GM13977 (cell line): ENCODE results near the gene ECSIT.
"Not testable (repeated sequence)": the region's sequence is repeated elsewhere in the genome, so short reads cannot be mapped to it uniquely, and the experiment has no call there.

Experiments used
- DNase-seq: peaks from one replicate; pipeline ENCODE4 v3.0.0; 2012; ENCODE audit warnings: low spot score
- CTCF ChIP-seq: IDR thresholded peaks from 2 replicates; pipeline ENCODE4 v1.5.1; 2012; ENCODE audit warnings: mild to moderate bottlenecking, control low read depth; ENCODE audit not compliant: insufficient read depth; ENCODE audit errors: extremely low read depth, missing control alignments
- in situ Hi-C: fragments of 300-500 bp; cut with MboI; formaldehyde crosslinking; loops from one replicate; pipeline ENCODE4 v1.12.0; 2022; ENCODE audit warnings: low sequenced_read_pairs, low pct_unique_long_range_greater_than_20kb, mixed read lengths, inconsistent platforms; ENCODE audit not compliant: unreplicated experiment

Gene ECSIT

DNA sequence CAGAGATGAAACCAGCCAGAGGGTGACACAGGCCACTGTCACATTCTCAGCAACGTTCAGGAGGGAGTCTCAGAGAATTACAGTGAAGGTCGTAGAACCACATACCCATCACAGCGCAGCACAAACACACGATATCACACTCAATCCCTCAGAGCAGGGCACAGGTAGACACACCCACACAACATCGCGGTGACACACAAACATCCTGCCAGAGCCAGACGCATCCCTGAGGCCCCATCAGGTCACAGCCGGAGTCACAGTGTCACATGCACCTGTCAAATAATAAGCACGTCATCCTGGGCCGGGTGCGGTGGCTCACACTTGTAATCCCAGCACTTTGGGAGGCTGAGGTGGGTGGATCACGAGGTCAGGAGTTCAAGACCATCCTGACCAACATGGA lies 65.5 kb downstream of the ECSIT start:
- DNase-seq = no peak
- in situ Hi-C loops = no loop called here
- no peak for TF ChIP-seq CTCF

- no peak for DNase-seq
- in situ Hi-C loops = no loop called here
- TF ChIP-seq CTCF = no peak
These were observed 67.5 kb downstream of the ECSIT start for GRCh38 chr19:11461453-11461852.

- in situ Hi-C loops = no loop called here
- no peak for DNase-seq
- TF ChIP-seq CTCF = peak; percentile 36
These were observed 68.7 kb downstream of the ECSIT start for GRCh38 chr19:11460207-11460606.

- DNase-seq, in situ Hi-C loops: not testable (repeated sequence)
These were observed 70.0 kb downstream of the ECSIT start for GRCh38 chr19:11458912-11459311.

DNA sequence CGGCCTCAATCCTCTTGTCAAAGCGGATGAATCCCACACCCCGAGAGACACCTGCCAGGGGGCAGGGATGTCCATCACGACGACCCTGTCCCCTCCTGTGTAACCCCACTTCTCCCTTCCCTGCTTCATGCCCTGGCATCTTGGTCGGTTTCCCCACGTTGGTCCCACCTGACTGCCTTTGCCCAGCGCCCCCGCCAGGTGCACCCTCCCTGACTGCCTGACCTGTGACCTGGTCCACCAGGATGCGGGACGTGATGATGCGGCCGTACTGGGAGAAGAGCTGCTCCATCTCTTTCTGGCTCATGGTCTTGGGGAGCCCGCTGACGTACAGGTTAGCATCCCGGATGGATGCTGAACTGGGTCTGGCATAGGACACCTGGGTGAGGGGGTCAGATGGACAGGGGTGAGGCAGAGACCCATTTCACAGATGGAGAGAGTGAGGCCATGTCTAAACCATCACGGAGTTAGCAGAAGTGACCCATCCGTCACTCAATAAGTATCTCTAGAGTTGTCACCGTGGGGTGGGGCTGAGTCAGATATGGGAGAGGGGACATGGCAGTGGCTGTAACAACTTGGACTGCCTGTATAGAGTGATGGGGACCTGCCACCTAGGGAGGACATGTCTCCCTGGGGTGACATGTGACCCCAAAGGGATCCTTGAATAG lies 70.6 kb downstream of the ECSIT start:
- no peak for DNase-seq
- in situ Hi-C loops = no loop called here
- TF ChIP-seq CTCF = no peak

GRCh38 chr19:11457831-11458230 lies 71.1 kb downstream of the ECSIT start:
- in situ Hi-C loops = no loop called here
- DNase-seq = no peak
- TF ChIP-seq CTCF = no peak

DNA sequence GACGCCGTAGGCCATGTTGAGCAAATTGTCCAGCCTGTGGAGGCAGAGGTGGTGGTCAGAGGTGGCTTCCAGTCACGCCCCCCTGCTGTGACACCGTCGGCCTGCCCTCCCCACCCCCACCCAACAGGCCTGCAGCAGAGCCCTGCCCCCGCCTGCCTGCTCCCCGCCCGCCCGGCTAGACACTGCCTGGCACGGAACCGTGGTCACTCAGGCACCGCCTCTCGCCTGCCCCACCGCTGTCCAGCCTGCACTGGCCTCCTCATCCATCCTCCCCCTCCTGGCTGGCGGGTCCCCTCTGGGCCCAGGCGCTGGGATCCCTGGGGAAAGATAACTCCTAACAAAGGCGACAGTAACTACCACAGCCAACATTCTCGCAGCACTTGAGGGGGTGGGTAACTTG lies 71.8 kb downstream of the ECSIT start:
- no peak for DNase-seq
- in situ Hi-C loops = no loop called here
- TF ChIP-seq CTCF = no peak
